Stimulated activated naive CD8-positive, alpha-beta T cell treated with anti-CD3 and anti-CD28 coated beads, Interleukin-15, amount 100 ng/mL, for 72 hours (primary cell): ENCODE data around the gene CAMTA1.

ENCODE experiments used
- ATAC-seq: fragments of 150-1000 bp; cut with Tn5 transposase; 2 replicates; pipeline ENCODE4 v1.10.0; 2021; ENCODE audit warnings: mild to moderate bottlenecking, moderate library complexity
- DNase-seq, 2 donors: peaks; one replicate each; pipeline ENCODE4 v3.0.0; 2021 to 2022
- H3K27ac Mint-ChIP-seq, 2 donors: one replicate each; pipeline ENCODE4 v1.8.0; 2022; ENCODE audit warnings: mild to moderate bottlenecking in 2 of 2, mixed read lengths in 2 of 2, moderate library complexity in 2 of 2
- H3K27me3 Mint-ChIP-seq: one replicate; pipeline ENCODE4 v1.8.0; 2022; ENCODE audit warnings: mixed read lengths
- H3K4me1 Mint-ChIP-seq: one replicate; pipeline ENCODE4 v1.8.0; 2022; ENCODE audit warnings: mild to moderate bottlenecking, mixed read lengths
- H3K4me3 Mint-ChIP-seq, 2 donors: one replicate each; pipeline ENCODE4 v1.8.0; 2022; ENCODE audit warnings: mild to moderate bottlenecking in 2 of 2, mixed read lengths in 2 of 2, moderate library complexity in 1 of 2
- H3K9me3 Mint-ChIP-seq, 2 donors: one replicate each; pipeline ENCODE4 v1.8.0; 2022; ENCODE audit warnings: mixed read lengths in 2 of 2

Gene CAMTA1

DNA sequence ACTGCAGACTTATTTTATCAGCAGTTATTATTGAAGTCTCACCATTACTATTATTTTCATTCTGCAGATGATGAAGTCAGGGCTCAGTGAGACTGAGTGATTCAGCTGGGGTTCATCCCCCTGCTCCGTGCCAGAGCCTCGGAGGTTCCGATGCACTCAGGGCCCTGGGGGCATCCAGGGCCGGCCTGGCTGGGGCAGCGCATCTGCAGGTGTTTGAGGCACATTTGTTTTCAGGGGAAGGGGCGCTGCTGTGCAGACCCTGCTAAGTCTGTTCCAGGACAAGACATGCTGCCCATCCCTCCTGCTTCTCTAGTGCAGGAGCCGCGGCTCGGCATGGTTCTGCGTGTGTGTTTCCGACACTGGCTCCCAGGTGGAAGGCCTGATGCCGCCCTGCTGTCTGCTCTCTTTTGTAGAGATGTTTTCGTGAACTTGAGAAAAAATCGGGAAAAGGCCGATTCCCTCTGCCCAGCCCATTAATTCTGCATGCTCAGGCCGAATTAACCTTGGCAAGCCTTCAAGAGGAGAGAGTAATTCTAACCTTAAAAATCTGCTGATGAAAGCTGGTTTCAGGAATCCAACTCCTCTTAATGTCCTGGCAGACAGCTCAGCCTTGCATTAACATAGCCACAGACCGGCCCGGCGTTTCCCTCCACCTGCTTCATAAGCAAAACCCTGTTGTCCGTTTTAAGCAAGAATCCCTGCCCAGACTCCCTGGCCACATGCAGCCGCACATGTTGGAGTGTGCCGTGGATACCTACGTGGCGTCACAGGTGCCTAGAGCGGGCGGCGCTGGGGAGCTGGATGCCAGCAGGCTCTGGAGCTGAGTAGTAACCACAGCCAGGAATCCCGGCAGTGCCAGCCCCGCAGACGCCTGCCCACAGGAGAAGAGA, 669.9 kb downstream of the CAMTA1 start:
- Mint-ChIP-seq H3K9me3 (no peaks in the 10 kb centered on the region), H3K4me3 (no peak overlapping the region), H3K27ac (peak overlapping the region in 1 of 2 donors; percentile 67), H3K4me1 (no peaks in the 10 kb centered on the region), H3K27me3 (peaks cover 9% of the 10 kb centered on the region)
- no peak for DNase-seq
- no peak for ATAC-seq

DNA sequence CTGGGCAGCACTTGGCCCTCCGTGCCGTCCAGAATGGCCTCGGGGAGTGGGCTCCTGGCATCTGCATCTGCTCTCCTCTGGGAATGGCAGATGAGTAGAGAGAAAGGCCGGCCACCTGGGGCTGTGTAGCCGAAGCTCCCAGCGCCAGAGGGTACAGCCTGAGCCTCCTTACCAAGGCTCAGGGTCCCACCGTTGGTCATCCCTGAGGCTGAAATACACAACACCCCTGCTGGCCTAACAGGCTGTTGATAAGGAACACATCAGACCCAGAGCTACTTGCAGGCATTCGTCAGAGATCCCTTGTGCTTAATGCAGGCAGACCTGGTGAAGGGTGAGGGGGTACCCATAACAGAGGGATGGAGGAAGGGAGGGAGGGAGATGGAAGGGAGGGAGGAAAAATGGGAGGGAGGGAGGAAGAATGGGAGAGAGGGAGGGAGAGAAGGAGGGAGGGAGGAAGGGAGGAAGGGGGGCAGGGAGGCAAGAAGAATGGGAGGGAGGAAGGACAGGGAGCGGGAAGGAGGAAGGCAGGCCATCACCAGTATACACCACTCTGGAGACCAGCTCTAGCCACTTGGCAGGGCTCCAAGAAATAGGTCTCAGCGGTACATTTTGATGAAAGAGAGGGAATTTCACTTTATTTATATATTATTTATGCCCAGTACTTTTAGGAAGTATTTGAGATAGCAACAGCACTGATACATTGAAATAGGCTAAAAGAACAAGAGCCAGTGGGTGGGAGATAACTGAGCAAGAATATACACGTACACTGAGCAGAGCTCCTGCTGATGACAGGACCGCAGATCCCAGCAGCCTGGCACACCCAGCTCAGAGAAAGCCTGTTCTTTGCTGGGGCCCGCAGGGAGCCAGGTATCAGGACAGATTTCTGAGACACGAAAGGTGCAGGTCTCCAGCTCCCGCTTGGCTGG, 670.8 kb downstream of the CAMTA1 start:
- Mint-ChIP-seq H3K4me3 (no peak overlapping the region), H3K27me3 (peaks cover 17% of the 10 kb centered on the region), H3K4me1 (no peaks in the 10 kb centered on the region), H3K9me3 (no peaks in the 10 kb centered on the region), H3K27ac (no peak overlapping the region)
- no peak for DNase-seq
- no peak for ATAC-seq

DNA sequence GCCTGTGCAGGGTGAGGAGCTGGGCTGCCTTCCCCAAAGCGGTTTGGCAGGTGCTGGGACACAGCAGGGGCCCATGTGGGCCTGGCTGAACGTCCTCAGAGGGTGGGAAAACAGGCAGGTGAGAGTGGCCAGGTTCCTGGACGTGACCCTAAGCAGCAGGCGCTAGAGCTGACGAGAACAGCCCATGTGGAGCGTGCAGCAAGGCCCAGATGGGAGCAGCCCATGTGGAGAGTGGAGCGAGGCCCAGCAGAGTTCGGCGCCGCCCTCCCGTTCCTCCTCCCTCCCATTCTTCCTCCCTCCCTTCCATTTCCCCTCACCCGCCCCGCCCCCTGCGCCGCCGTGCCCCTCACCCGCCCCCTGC, 671.4 kb downstream of the CAMTA1 start:
- H3K4me3 Mint-ChIP-seq = no peak overlapping the region
- no peak for DNase-seq
- no peak for ATAC-seq
- no peak overlapping the region for H3K27ac Mint-ChIP-seq
- no peaks in the 10 kb centered on the region for H3K4me1 Mint-ChIP-seq
- no peaks in the 10 kb centered on the region for H3K9me3 Mint-ChIP-seq
- peaks cover 17% of the 10 kb centered on the region for H3K27me3 Mint-ChIP-seq

DNA sequence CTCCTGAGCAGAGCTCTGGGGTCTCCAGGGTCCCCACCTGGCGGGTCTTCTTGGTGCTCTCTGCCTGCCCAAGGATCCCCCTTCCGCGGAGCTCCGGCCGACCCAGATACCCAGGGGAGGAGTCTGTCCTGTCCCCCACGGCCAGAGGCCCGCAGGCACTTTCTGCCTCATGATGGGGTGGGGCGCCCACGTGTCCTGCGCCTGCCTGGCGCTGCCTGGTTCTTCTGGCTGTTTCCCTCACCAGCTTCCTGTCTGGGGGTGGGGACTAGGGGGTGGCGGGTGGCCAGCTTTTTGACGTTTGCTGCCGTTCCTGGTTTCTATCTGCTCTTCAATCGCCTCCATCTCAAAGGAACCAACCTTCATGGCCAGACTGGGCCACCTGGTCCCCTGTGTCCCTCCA, 672.6 kb downstream of the CAMTA1 start:
- Mint-ChIP-seq H3K4me1 (no peaks in the 10 kb centered on the region), H3K27me3 (peaks cover 17% of the 10 kb centered on the region), H3K27ac (peak overlapping the region in 1 of 2 donors; percentile 62), H3K4me3 (no peak overlapping the region), H3K9me3 (no peaks in the 10 kb centered on the region)
- ATAC-seq (no peak), DNase-seq (no peak)

DNA sequence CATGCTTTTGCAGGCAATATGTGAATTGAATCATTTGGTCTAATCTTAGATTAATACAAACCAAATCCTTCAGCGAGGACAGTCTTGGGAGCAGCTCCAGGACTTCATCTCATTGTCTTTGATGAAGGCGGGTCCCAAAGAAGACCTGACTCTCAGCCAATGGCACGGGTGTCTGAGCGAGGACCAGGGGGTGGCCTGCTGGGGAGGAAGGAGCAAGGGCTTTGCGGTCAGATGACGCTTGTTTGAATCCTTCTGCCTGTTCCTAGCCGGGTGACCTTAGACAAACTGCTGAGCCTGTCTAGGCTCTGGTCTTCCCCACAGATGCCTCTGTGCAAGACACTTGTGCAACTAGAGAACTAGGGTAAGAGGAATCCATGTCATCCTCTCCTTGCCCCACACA, 673.7 kb downstream of the CAMTA1 start:
- Mint-ChIP-seq H3K9me3 (no peaks in the 10 kb centered on the region), H3K4me3 (no peak overlapping the region), H3K27ac (no peak overlapping the region), H3K27me3 (peaks cover 17% of the 10 kb centered on the region), H3K4me1 (no peaks in the 10 kb centered on the region)
- no peak for ATAC-seq
- no peak for DNase-seq

DNA sequence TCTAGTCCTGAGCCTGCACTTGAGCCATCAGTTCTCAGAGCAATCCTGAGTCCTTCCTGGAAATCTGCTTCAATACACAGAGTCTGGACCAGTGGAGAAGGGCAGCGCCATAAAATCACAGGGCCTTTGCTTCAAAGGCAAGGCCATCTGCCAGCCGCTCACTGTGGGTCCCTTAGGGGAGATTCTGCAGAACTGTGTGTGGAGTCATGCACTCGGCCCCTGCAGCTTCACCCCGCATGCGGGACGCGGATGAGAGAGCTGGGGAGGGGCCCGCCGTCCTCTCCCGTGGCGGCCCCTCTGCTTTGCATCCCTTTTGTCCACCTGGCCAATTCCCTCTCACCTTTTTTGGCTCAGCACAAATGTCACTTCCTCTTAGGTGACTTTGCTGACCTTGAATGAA, 674.7 kb downstream of the CAMTA1 start:
- Mint-ChIP-seq H3K4me1 (no peaks in the 10 kb centered on the region), H3K9me3 (no peaks in the 10 kb centered on the region), H3K4me3 (no peak overlapping the region), H3K27ac (no peak overlapping the region), H3K27me3 (peaks cover 17% of the 10 kb centered on the region)
- ATAC-seq = no peak
- no peak for DNase-seq

DNA sequence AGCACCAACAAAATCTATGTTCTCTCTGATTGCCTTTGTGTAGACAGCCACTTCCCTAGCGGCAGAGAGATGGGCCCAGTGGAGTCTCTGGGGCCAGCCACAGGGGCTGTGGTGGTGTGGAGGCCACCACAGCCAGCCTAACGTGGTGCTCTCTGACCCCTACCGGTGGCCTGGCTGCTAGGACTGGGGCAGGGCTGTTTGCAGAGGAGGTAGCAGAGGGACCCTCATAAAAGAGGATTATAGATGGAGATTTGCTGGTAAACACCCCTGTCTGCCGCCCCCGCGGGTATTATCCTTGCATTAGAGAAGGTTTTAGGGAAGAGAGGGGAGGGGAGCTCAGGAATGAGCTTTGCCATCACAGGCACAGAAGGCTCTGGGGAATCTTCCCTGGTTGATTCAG, 675.6 kb downstream of the CAMTA1 start:
- no peak overlapping the region for H3K4me3 Mint-ChIP-seq
- no peaks in the 10 kb centered on the region for H3K9me3 Mint-ChIP-seq
- H3K27me3 Mint-ChIP-seq = peaks cover 17% of the 10 kb centered on the region
- peak overlapping the region in 1 of 2 donors; percentile 79 for H3K27ac Mint-ChIP-seq
- H3K4me1 Mint-ChIP-seq = no peaks in the 10 kb centered on the region
- DNase-seq (no peak), ATAC-seq (no peak)

DNA sequence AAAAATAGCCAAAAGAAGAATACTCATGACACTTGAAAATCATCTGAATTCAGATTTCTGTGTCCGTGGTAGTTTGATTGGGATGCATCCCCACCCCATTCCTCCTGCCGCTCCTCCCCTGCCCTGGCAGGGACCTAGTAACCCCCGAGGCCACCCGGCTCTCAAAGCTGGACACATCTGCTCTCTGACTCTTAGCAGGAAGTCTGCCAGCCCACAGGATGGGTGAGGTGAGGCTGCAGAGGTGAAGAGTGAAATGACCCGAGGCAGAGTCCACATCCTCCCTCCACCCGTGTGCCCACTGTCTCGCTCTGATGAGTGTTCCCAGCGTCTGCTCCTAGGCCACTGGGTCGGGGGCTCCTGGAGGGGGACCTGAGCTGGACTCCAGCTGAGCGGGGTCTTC, 677.4 kb downstream of the CAMTA1 start:
- DNase-seq (no peak), ATAC-seq (no peak)
- Mint-ChIP-seq H3K4me1 (no peaks in the 10 kb centered on the region), H3K4me3 (no peak overlapping the region), H3K27ac (no peak overlapping the region), H3K9me3 (no peaks in the 10 kb centered on the region), H3K27me3 (peaks cover 16% of the 10 kb centered on the region)

DNA sequence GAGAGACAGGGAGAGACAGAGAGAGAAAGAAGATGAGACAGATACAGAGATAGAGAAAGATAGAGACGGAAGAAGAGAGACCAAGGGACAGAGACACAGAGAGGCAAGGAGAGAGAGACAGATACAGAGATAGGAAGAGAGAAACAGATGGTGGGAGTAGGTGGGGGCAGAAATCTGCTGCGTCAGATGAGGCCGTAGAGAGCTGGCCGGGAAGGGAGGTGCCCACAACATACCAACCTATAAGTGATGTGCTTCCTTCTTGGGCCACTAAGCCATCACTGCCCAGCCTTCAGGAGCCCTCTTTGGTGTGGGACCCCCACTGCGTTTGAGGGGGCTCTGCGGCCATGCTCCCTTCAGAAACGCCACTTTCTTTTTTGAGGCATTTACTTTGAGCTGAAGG, 678.3 kb downstream of the CAMTA1 start:
- Mint-ChIP-seq H3K27me3 (peaks cover 8% of the 10 kb centered on the region), H3K27ac (peak overlapping the region in 1 of 2 donors; percentile 10), H3K4me1 (no peaks in the 10 kb centered on the region), H3K9me3 (no peaks in the 10 kb centered on the region), H3K4me3 (no peak overlapping the region)
- DNase-seq (no peak), ATAC-seq (no peak)

DNA sequence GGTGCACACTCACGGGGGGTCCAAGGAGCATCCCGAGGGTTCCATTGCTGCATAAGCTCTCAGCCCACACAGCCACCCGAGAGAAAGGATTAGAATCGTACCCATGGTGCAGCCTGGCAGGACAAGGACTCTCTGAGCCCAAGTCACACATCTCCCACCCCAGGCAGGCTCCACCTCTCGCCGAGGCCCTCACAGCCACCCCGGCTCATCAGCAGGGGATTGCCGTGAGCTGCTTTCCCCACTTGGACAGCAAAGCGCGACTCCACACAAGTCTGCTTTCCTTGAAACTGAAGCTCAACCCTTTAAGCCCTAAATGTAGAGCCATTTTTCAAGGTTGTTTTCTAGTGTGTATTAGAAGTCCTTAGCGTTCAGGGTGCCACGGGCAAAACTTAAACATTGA, 679.5 kb downstream of the CAMTA1 start:
- no peak overlapping the region for H3K27ac Mint-ChIP-seq
- H3K4me1 Mint-ChIP-seq = no peaks in the 10 kb centered on the region
- ATAC-seq = no peak
- H3K9me3 Mint-ChIP-seq = no peaks in the 10 kb centered on the region
- H3K4me3 Mint-ChIP-seq = no peak overlapping the region
- peaks cover 11% of the 10 kb centered on the region for H3K27me3 Mint-ChIP-seq
- no peak for DNase-seq

DNA sequence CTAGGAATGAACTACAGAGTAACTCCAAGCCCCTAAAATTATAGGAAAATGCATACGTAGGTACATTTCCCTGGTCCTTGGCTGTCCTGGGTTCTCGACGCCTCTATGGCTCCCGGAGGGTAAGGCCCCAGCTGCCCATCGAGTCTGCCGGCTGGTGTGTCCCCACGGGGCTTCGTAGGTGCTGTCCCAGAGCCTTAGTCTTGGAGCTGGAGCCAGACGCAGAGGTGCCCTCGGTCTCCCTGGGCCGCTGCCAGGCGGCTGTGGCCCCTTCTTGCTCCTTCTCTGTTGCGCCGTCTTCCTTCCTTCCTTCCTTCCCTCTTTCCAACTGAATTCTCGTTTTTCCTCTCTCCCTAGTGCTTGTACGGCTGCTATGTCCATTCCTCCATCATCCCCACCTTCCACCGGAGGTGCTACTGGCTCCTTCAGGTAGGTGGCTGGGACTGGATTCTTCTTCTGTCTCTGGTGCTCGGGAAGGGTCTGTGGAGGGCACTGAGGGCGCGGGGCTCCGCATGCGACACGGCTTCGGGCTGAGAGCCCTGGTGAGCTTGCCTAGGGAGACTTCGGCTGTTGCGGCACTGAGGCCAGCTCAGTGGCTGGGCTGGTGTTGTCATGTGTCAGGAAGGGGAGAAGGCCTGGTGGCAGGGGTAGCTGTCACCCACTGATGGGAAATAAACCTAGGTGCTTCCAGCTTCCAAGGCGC, 682.4 kb downstream of the CAMTA1 start:
- H3K4me1 Mint-ChIP-seq = no peaks in the 10 kb centered on the region
- H3K9me3 Mint-ChIP-seq = no peaks in the 10 kb centered on the region
- DNase-seq (no peak), ATAC-seq (no peak)
- H3K27ac Mint-ChIP-seq = peak overlapping the region; percentile 16 to 72
- peaks cover 7% of the 10 kb centered on the region for H3K27me3 Mint-ChIP-seq
- H3K4me3 Mint-ChIP-seq = no peak overlapping the region

DNA sequence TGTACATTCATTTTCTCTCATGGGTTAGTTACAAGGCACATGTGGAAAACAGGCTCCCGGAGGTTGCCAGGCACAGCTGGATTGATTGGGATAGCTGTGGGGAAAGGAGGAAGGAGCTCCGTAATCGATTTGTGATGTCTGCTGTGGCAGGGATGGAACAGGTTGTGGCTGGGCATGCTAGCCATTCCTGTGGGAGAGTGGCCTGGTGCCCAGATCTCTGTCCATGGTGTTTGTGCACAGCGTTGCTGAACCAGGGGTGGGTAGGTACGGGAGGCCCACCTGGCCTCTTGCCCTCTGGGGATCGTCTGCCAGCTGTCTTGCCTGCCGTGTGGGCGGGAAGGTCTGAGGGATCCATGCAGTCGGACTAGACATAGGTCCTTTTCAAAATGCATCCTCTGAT, 683.0 kb downstream of the CAMTA1 start:
- Mint-ChIP-seq H3K27ac (no peak overlapping the region), H3K4me3 (no peak overlapping the region), H3K9me3 (no peaks in the 10 kb centered on the region), H3K27me3 (peaks cover 7% of the 10 kb centered on the region), H3K4me1 (no peaks in the 10 kb centered on the region)
- ATAC-seq (no peak), DNase-seq (no peak)

DNA sequence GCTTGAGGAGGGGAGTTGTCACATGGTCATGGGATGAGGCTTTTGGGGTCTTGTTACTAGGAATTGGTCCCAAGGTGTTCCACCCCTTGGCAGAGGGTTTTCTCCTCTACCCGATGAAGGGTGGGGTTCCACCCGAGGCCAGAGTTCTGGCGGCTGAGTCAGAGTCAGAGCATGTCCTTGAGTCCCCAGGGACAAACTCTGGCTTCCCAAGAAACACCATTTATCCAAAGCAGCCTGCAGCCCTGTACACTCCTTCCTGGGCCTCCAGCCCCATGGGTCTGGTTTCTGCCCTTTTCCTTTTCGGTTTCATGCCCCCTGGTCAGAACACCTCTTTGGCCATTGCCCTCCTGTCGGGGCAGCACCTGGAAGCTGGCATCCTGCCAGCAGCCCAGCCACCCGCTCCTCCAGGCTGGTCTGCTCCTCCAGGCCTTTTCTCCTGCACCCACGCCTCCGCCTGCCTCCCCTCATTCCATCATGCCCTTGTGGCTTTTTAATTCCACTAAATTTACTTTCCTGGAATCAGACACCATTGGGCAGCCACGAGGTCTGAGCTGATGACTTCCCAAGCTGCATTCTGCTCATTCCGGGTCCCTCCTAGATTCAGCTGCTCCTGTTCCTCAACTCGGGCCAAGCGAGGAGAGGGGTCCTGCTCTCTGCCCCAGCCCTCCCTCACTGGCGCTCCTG, 684.1 kb downstream of the CAMTA1 start:
- no peak for DNase-seq
- Mint-ChIP-seq H3K4me3 (no peak overlapping the region), H3K27ac (no peak overlapping the region), H3K4me1 (no peaks in the 10 kb centered on the region), H3K9me3 (no peaks in the 10 kb centered on the region), H3K27me3 (peaks cover 7% of the 10 kb centered on the region)
- ATAC-seq = no peak

DNA sequence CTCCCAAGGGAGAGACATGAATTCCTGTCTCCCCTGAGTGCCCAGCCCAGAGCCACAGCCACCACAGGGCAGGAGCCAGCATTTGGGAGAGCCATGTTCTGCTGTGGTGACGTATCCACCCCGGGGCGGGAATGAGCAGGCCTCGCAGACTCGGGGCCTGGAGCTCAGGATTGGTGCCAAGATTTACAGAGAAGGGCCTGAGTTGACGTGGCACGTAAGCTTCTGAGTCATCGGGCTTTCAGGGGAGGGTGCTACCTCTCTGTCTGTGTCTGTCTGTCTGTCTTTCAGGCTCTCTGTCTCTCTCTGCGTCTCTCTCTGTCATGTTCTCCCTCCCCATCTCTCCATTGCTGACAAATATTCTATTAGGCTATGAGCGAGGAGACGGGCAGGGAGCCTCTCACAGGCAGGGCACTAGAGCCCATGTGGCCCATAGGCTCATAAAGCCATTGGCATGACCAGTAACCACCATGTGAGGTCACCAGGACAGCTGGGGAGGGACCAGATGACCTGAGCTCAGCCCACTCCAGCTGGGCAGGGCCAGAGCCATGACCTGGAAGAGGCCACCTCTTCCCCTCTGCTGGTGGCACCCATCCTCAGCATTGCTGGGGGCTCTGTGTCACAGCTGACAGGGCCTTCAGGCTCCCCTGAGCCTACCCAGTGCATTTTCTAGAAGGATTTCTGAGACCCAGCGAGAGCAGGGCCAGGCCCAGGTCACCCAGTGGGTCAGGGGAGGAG, 685.8 kb downstream of the CAMTA1 start:
- Mint-ChIP-seq H3K9me3 (no peaks in the 10 kb centered on the region), H3K4me3 (no peak overlapping the region), H3K27me3 (peaks cover 7% of the 10 kb centered on the region), H3K27ac (no peak overlapping the region), H3K4me1 (no peaks in the 10 kb centered on the region)
- no peak for DNase-seq
- no peak for ATAC-seq

DNA sequence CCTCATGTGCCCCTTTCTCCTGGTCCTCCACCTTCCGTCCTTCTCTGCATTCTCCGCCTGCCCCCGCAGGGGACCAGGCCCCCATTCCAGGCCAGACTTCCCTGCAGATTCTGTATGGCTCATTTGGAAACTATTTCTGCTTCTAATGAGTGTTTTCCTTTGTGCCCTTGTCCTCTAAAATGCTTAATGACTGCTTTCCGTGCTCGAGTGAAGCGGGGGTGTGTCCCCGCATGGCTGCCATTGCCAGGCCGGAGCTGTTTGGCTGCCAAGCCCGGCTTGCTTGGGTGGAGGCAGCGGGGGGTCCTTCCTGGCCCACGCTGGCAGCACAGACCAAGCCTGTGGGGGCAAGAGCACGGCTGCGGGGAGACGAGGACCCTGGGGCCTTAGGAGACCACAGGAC, 686.6 kb downstream of the CAMTA1 start:
- Mint-ChIP-seq H3K9me3 (no peaks in the 10 kb centered on the region), H3K4me3 (no peak overlapping the region), H3K4me1 (no peaks in the 10 kb centered on the region), H3K27me3 (peaks cover 7% of the 10 kb centered on the region), H3K27ac (no peak overlapping the region)
- ATAC-seq = no peak
- DNase-seq = no peak
